GM21576 (cell line): ENCODE data around the gene NT5DC2.
"Not testable (repeated sequence)": the region's sequence is repeated elsewhere in the genome, so short reads cannot be mapped to it uniquely, and the experiment has no call there.

Source experiments
- ATAC-seq: cut with Tn5 transposase; IDR thresholded peaks from one replicate; pipeline ENCODE4 v1.9.1; 2021; ENCODE audit warnings: mild to moderate bottlenecking, moderate library complexity; ENCODE audit not compliant: unreplicated experiment

The NT5DC2 gene

GRCh38 chr3:52537726-52538421 is 4.2 kb upstream of the NT5DC2 start:
- no peak for ATAC-seq

DNA sequence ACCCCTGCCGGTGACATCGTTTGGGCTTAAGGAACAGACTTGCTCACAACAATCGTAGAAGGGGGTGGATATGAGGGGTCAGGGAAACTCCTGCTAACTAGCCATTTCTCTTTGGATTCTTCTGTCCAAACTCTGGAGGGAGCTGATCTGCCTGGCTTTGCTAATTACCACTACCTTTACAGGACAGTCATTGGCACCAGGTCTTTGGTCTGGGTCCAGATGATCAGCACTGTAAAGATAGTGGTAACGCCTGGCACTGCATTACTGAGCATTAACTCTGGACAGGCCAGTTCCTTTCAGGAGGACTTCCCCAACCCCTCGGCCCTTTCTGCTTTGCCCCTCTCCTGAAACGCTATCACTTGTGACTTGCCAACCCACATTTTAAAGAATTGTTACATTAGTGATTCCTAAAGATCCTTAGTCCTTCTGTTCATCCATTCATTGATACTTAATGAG is 3.5 kb upstream of the NT5DC2 start:
- no peak for ATAC-seq

- ATAC-seq = peak; percentile 81
Measured at GRCh38 chr3:52536369-52537164, 2.9 kb upstream of the NT5DC2 start, which contains the start of gene UQCC5. Gene UQCC5, plus strand, starts transcription at chr3:52536605. Its CDS starts 151 bp downstream, at chr3:52536756.

- no peak for ATAC-seq
Measured at GRCh38 chr3:52536112-52536368, 2.4 kb upstream of the NT5DC2 start.

DNA sequence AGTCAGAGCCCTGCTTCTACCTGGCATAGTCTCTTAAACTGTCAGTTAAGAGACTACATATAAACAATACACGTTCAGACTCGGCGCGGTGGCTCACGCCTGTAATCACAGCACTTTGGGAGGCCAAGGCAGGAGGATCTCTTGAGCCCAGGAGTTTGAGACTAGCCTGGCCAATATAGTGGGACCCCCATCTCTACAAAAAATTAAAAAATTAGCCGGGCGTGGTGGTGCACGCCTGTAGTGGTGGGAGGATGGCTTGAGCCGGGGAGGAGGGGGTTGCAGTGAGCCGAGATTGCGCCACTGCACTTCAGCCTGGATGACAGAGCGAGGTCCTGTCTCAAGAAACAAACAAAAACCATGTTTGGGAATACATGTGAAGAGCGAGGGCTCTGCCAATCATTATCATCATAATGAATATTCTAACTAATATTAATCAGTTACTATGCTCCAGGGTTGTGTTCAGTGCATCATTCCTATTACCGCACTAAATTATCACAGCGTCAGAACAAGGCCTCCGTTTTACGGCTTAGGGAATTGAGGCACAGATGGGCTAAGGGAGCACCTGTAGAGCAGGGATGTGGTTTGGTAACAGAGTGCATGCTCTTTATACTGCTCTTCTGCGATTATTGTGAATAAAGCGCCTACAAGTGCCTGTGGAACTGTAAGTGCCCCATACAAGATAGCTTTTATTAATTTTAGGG is 1.9 kb upstream of the NT5DC2 start:
- no peak for ATAC-seq

- ATAC-seq = no peak
Measured at GRCh38 chr3:52534281-52535183, 875 bp upstream of the NT5DC2 start.

DNA sequence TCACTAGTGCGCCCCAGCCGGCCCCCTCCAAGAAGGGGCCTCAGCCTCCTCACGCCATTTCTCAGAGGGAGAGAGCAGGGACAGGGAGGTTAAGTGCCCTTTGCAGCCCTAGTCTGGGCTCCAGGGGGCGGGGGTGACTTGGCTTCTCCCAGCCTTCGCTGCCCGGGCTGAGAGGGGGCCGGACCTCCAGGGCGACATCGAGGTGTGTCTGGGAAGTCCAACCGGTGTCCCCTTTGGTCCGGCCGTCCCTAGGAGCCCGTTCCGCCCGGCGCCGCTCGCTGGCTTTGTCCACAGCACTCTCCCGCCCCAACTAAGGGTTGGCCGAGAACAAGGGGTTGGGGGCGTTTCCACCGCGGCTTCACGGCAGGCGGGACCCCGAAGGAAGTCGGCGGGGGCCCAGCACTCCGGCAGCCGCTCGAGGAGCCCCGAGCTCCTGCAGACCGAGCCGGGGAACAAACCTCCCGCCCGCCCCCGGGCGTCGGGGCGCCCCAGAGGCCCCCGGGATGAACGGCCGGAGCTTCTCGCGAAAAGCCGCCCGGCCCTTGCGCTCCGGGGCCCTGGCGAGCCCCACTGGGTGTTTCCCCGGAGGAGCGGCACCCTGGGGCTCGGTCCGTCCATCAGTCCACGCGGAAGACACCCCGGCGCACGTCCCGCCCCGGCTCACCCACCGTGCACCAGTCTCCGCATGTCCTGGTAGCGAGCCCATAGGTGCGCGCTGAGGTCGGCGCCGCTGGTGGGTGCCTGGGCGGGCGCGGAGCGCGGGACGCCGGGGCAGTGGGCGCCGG is 627 bp downstream of the NT5DC2 start:
- ATAC-seq = no peak

DNA sequence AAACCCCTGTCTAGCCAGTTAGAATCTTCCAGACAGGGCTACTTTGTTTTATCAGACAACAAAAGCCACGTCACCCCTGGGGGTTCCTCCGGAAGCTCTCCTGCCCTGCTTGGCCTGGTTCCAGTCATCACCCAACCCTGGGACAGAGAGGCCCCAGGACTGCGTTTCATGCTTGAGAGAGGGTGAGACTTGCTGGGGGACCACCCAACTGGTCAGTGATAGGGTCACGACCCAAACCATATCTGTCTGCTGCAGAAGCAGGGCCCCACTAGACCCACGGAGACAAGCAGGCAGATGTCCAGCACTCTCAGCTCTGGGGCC is 1.2 kb downstream of the NT5DC2 start:
- no peak for ATAC-seq

- no peak for ATAC-seq
Measured at GRCh38 chr3:52531860-52532516, 1.7 kb downstream of the NT5DC2 start.

DNA sequence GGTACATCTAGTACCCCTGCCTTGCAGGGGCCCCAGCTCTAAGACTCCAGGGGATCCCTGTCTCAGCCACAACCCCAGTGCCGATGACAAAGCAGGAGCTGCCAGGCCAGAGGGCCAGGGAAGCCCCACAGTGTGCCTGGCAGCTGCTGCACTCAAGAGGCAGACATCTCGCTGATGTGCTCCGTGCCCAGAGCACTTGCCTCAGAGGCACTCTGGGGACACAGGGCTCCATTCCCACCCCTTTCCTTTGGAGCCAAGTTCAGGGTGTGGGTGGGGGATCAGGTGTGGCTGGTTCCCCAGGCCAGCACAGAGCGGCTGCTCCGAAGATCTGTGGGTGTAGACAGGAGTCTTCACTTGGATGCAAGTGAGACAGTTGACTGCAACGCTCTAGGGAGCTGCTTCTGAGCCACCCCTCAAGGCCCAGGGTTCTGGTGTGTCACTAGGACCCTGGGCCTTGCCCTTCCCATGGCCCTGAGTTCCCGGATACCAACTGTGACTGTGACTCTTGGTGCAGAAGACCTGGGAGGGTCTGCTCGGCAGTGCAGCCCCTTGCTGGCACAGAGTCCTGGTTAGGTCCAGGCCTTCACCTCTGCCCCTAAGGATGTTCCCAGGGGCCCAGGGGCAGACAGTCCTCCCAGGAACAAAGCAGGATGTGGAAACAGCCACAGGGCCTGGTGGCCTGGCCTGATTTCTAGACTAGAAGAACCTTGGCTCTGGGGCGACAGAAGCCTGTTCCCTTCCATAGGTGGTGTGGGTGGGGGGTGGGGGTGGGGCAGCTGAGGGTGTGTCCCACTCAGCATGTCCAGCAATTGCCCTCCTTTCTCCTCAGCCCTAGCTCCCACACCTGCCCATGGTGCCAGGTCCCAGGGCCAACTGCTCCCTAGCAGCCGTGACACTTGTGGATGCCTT is 2.5 kb downstream of the NT5DC2 start:
- no peak for ATAC-seq

DNA sequence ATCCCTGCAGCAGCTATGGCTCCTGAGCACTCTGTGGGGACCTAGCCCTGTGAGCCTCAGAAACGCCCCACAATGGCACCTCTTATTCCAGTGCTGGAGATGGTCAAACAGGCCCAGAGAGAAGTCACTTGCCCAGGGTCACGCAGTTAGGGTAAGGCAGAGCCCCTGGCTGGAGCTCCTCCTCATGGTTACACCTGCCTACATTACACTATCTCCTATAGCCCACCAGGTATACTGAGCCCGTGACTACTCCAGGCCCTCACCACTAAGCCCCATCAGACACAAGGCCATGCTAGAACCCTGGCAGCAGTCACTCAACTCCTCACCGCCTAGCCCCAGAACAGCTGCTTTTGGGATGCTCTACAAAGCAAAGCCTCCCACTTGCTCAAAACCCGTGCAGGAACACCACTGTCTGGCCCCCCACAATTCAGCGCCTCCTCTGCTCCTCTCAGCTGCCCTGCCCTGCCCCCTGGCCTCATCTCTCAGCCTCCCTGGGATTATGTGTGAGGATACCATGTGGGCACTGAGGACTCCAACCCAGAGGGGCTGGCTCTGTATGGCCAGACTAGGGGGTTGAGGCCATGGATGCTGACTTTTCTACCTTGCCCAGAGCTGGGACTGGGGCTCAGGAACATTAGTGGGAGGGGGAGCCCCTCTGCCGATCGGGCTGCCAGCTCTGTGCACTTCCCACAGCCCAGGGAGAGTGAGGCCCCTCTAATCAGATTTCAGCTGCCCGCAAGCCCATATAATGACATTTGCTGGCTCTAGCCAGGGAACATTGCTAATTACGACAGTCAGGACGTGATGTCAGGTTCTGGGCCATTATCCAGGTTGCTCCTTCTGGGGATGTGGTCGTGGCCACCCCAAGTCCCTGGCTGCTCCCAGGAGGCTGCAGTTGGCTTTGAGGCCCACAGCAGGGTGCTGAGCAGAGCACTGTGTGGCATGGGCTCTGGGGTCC is 4.0 kb downstream of the NT5DC2 start:
- no peak for ATAC-seq

GRCh38 chr3:52528586-52529375 is 4.9 kb downstream of the NT5DC2 start:
- ATAC-seq = no peak

GRCh38 chr3:52527732-52528585 is 5.7 kb downstream of the NT5DC2 start:
- no peak for ATAC-seq

DNA sequence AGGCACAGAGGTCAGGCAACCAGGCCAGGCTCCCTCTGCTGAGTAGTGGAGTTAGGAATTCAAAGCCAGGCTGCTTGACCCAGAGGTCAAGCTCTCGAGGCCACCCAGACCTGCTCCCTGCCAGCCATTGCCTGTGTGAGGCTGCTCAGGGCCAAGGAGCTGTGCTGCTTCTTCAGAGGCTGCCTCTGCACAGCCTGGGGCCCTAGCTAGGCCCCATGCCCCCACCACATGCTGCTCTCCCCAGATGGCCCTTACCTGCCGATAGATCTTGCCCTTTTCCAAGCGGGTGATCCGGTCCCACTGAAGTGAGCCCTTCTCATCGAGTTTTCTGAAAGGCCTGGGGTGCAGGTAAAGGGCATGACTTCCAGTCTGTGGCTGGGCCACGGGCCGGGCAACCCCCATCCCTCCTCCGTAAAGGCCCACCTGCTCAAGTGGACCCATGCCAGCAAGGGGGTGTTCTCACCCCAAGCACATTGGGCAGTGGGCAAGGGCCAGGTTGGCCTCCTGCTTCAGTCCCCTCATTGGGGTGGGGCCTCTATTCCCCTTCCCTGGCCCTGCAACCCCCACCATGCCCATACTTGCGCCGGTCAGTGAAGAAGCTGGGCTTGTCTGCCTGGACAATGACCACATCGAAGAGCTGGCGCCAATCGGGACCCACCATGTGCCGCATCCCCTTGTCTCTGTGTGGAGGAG is 6.5 kb downstream of the NT5DC2 start:
- no peak for ATAC-seq

DNA sequence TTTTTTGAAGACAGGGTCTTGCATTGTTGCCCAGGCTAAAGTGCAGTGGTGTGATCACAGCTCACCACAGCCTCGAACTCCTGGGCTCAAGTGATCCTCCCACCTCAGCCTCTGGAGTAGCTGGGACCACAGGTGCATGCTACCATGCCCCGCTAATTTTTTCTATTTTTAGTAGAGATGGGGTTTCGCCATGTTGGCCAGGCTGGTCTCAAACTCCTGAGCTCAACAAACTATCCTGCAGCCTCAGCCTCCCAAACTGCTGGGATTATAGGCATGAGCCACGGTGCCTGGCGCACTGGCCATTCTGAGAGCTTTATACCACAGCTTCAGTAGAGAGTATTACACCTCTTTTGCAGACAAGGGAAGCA is 7.0 kb downstream of the NT5DC2 start:
- not testable (repeated sequence) for ATAC-seq
